Smooth muscle cell (in vitro differentiated cells): ENCODE results near the gene ZNF77. TPM values are rescaled to one million over a fixed set of nuclear protein-coding genes. Genes with fewer than 3 reads are reported as not detected.

Experiments used
- DNase-seq: peaks from one replicate; lab custom pipeline; 2025; ENCODE audit not compliant: unreplicated experiment; lab: John Stamatoyannopoulos, UW
- H2AFZ ChIP-seq: fragments of 200-600 bp; sonication (generic); 2 replicates; pipeline ENCODE4 v1.6.0; 2016; ENCODE audit warnings: antibody characterized with exemption, low read depth, mild to moderate bottlenecking
- H3F3A ChIP-seq: fragments of 200-600 bp; sonication (generic); 2 replicates; pipeline ENCODE4 v1.6.0; 2017; ENCODE audit warnings: antibody characterized with exemption, low read depth
- H3K27ac ChIP-seq: fragments of 200-600 bp; sonication (generic); 2 replicates; pipeline ENCODE4 v1.5.1; 2016; ENCODE audit warnings: low read depth, mild to moderate bottlenecking
- H3K27me3 ChIP-seq: fragments of 200-600 bp; sonication (generic); 2 replicates; pipeline ENCODE4 v1.6.1; 2016; ENCODE audit warnings: low read depth, mild to moderate bottlenecking
- H3K36me3 ChIP-seq: fragments of 200-600 bp; sonication (generic); 2 replicates; pipeline ENCODE4 v1.5.1; 2016; ENCODE audit warnings: low read depth
- H3K4me1 ChIP-seq: fragments of 200-600 bp; sonication (generic); 2 replicates; pipeline ENCODE4 v1.5.1; 2016; ENCODE audit warnings: low read depth
- H3K4me2 ChIP-seq: fragments of 200-600 bp; sonication (generic); 2 replicates; pipeline ENCODE4 v1.6.0; 2016; ENCODE audit warnings: mild to moderate bottlenecking
- H3K4me3 ChIP-seq: fragments of 200-600 bp; sonication (generic); 2 replicates; pipeline ENCODE4 v1.5.1; 2016; ENCODE audit warnings: mild to moderate bottlenecking
- H3K79me2 ChIP-seq: fragments of 200-600 bp; sonication (generic); 2 replicates; pipeline ENCODE4 v1.6.0; 2016; ENCODE audit warnings: low read depth, mild to moderate bottlenecking
- H3K9ac ChIP-seq: fragments of 200-600 bp; sonication (generic); 2 replicates; pipeline ENCODE4 v1.6.0; 2016; ENCODE audit warnings: low read depth
- H3K9me3 ChIP-seq: fragments of 200-600 bp; sonication (generic); replicated peaks from 2 replicates; pipeline ENCODE4 v1.5.1; 2016; ENCODE audit warnings: low read depth
- H4K20me1 ChIP-seq: fragments of 200-600 bp; sonication (generic); 2 replicates; pipeline ENCODE4 v1.6.0; 2016; ENCODE audit warnings: low read depth
- WGBS: methylation state at CpG from one replicate; pipeline ENCODE4 v1.1.7; 2016; ENCODE audit warnings: low lambda C conversion rate; 5-methylcytosine and 5-hydroxymethylcytosine counted together
- polyA plus RNA-seq: library from polyadenylated mRNA; unstranded; fragments of >200 nt; fragmentation: Nextera tagmentation; extraction: Ambion mirVana; gene quantifications from 2 replicates; pipeline ENCODE4 v1.2.1, GENCODE V29; 2016
- total RNA-seq: library from RNA; depleted of rRNA; stranded (reverse); fragments of >200 nt; gene quantifications from 2 replicates; pipeline ENCODE4 v1.2.3, GENCODE V29; 2014
- TF ChIP-seq, protein P1 (sequence below): fragments of 200-600 bp; sonication (generic); IDR thresholded peaks from 2 replicates; pipeline ENCODE4 v1.5.1; 2017; ENCODE audit warnings: borderline replicate concordance, mild to moderate bottlenecking, antibody characterized with exemption; ENCODE audit not compliant: insufficient read depth, poor library complexity, severe bottlenecking

Gene ZNF77
- total and polyA plus RNA-seq, 2 experiments from 2014 or later = 2.3 to 2.5 TPM

DNA sequence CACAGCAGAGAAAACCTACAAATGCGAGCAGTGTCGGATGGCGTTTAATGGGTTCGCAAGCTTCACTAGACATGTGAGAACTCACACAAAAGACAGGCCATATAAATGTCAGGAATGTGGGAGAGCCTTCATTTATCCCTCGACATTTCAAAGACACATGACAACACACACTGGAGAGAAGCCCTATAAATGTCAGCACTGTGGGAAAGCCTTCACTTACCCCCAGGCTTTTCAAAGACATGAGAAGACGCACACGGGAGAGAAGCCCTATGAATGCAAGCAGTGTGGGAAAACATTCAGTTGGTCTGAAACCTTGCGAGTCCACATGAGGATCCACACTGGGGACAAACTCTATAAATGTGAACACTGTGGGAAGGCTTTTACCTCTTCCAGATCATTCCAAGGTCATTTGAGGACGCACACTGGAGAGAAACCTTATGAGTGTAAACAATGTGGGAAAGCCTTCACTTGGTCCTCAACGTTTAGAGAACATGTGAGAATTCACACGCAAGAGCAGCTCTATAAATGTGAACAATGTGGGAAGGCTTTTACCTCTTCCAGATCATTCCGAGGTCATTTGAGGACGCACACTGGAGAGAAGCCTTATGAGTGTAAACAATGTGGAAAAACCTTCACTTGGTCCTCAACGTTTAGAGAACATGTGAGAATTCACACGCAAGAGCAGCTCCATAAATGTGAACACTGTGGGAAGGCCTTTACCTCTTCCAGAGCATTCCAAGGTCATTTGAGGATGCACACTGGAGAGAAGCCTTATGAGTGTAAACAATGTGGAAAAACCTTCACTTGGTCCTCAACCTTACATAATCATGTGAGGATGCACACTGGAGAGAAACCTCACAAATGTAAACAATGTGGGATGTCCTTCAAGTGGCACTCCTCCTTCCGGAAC lies 27.2 kb downstream of the ZNF77 start:
- peaks cover 27% of the 10 kb centered on the region for H3K36me3 ChIP-seq
- WGBS = 97% methylated on average over 16 of the region's 16 CpGs
- DNase-seq = no peak
- H3K9me3 ChIP-seq = peaks cover 21% of the 10 kb centered on the region
- H3K4me3 ChIP-seq = no peak overlapping the region
- no peaks in the 10 kb centered on the region for H3K27me3 ChIP-seq
- H2AFZ ChIP-seq = no peak overlapping the region
- H3K9ac ChIP-seq = no peak overlapping the region
- H3K79me2 ChIP-seq = peaks cover 4% of the 10 kb centered on the region
- H4K20me1 ChIP-seq = no peaks in the 10 kb centered on the region
- TF ChIP-seq, protein P1, sequence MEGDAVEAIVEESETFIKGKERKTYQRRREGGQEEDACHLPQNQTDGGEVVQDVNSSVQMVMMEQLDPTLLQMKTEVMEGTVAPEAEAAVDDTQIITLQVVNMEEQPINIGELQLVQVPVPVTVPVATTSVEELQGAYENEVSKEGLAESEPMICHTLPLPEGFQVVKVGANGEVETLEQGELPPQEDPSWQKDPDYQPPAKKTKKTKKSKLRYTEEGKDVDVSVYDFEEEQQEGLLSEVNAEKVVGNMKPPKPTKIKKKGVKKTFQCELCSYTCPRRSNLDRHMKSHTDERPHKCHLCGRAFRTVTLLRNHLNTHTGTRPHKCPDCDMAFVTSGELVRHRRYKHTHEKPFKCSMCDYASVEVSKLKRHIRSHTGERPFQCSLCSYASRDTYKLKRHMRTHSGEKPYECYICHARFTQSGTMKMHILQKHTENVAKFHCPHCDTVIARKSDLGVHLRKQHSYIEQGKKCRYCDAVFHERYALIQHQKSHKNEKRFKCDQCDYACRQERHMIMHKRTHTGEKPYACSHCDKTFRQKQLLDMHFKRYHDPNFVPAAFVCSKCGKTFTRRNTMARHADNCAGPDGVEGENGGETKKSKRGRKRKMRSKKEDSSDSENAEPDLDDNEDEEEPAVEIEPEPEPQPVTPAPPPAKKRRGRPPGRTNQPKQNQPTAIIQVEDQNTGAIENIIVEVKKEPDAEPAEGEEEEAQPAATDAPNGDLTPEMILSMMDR = no peak
- H3F3A ChIP-seq = no peaks in the 10 kb centered on the region
- no peaks in the 10 kb centered on the region for H3K4me1 ChIP-seq
- H3K27ac ChIP-seq = no peak overlapping the region
- H3K4me2 ChIP-seq = no peak overlapping the region

DNA sequence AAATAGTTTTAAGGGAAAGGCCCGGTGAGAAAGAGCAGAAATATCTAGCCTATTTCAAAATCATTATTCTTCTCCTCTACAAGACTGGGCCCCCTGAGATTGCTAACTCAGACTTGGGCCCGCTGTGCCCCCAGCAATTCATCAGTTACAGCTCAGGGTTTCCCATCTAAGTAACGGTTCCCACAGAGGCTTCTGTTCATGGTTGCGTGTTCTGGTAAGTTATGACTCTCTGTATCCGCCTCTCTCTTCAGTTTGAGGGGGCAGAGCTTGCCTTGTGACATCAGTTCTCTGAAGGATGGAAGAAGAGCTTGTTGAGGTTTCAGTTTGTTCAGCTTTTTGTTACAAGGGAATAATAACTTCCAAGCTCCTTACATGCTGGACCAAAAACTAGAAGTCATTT lies 32.5 kb downstream of the ZNF77 start:
- H3K4me2 ChIP-seq = no peak overlapping the region
- peaks cover 17% of the 10 kb centered on the region for H3K9me3 ChIP-seq
- WGBS = 96% methylated on average over 5 of the region's 5 CpGs
- peaks cover 9% of the 10 kb centered on the region for H3K36me3 ChIP-seq
- H3K27ac ChIP-seq = no peak overlapping the region
- H4K20me1 ChIP-seq = no peaks in the 10 kb centered on the region
- H3K27me3 ChIP-seq = no peaks in the 10 kb centered on the region
- H3K9ac ChIP-seq = no peak overlapping the region
- H3K4me3 ChIP-seq = no peak overlapping the region
- TF ChIP-seq, protein P1 = no peak
- H2AFZ ChIP-seq = no peak overlapping the region
- H3F3A ChIP-seq = no peaks in the 10 kb centered on the region
- no peaks in the 10 kb centered on the region for H3K4me1 ChIP-seq
- DNase-seq = no peak
- H3K79me2 ChIP-seq = peaks cover 7% of the 10 kb centered on the region

DNA sequence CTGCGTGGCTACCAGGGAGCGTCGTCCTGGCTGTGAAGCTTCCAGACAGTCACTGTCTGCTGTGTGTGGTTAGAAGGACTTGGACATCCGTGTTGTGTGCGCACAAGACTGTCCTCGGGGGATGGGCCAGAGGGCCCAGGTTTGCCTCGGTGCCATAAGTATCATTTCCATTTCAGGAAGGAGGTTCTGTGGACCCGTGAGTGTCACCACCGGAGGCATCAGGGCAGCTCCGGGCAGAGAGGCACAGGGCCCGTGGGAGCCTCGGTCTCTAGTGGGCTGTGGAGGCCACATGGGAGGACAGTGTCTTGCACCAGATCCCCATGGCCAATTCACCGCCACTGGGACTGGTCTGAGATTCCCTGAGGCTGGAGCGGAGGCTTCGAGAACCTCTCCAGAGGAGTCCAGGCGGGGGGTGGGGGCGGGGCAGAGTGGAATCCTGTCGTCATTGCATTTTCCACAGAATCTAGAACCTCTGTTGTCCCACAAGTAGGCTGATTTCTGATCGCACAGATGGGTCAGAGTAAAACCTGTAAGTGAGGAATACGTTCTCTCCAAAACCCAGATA lies 38.1 kb downstream of the ZNF77 start:
- TF ChIP-seq, protein P1 = no peak
- no peaks in the 10 kb centered on the region for H4K20me1 ChIP-seq
- no peaks in the 10 kb centered on the region for H3F3A ChIP-seq

More for the DNA sequence above, 38.1 kb downstream of the ZNF77 start:
- no peaks in the 10 kb centered on the region for H3K27me3 ChIP-seq
- H3K36me3 ChIP-seq = no peaks in the 10 kb centered on the region
- H2AFZ ChIP-seq = no peak overlapping the region
- no peak overlapping the region for H3K4me3 ChIP-seq
- no peaks in the 10 kb centered on the region for H3K9me3 ChIP-seq
- H3K79me2 ChIP-seq = peaks cover 4% of the 10 kb centered on the region
- no peaks in the 10 kb centered on the region for H3K4me1 ChIP-seq
- H3K9ac ChIP-seq = no peak overlapping the region
- 93% methylated on average over 20 of the region's 20 CpGs for WGBS
- H3K27ac ChIP-seq = no peak overlapping the region
- H3K4me2 ChIP-seq = no peak overlapping the region
- DNase-seq = no peak
